Natural killer cell (primary cell): ENCODE data around the gene JPH2. TPM values are rescaled to one million over a fixed set of nuclear protein-coding genes. Genes with fewer than 3 reads are reported as not detected.

Experiments
- ATAC-seq, 3 donors: fragments of 150-1000 bp in 2 of 3; fragments of 200-7000 bp in 1 of 3; cut with Tn5 transposase; 1 replicate in 1 of 3; 2 replicates in 2 of 3; pipeline ENCODE4 v1.10.0; 2021; ENCODE audit warnings: mild to moderate bottlenecking in 2 of 3, moderate library complexity in 2 of 3
- DNase-seq, 2 donors: peaks; one replicate each; pipeline versions ENCODE4 v3.0.0 to v3.0.0-alpha.2; 2013 to 2021; ENCODE audit warnings: mixed read lengths in 1 of 2
- H3K27ac ChIP-seq: one replicate; pipeline ENCODE4 v1.5.1; 2013; ENCODE audit warnings: mild to moderate bottlenecking, low read length
- H3K27me3 ChIP-seq: one replicate; pipeline ENCODE4 v1.6.1; 2013; ENCODE audit warnings: low read length; ENCODE audit not compliant: control insufficient read depth, insufficient read depth
- H3K36me3 ChIP-seq: one replicate; pipeline ENCODE4 v1.6.1; 2013; ENCODE audit warnings: low read length; ENCODE audit not compliant: control insufficient read depth, insufficient read depth
- H3K4me1 ChIP-seq: one replicate; pipeline ENCODE4 v1.6.1; 2013; ENCODE audit warnings: low read length; ENCODE audit not compliant: control insufficient read depth, insufficient read depth
- H3K4me3 ChIP-seq: one replicate; pipeline ENCODE4 v1.5.1; 2013; ENCODE audit warnings: low read length
- H3K9me3 ChIP-seq: one replicate; pipeline ENCODE4 v1.6.1; 2013; ENCODE audit warnings: low read length; ENCODE audit not compliant: control insufficient read depth, insufficient read depth
- H3K27ac Mint-ChIP-seq, 2 donors: one replicate each; pipeline ENCODE4 v1.8.0; 2022; ENCODE audit warnings: mild to moderate bottlenecking in 2 of 2, mixed read lengths in 2 of 2, moderate library complexity in 1 of 2
- H3K27me3 Mint-ChIP-seq, 2 donors: one replicate each; pipeline ENCODE4 v1.8.0; 2022; ENCODE audit warnings: low read depth in 2 of 2, mixed read lengths in 2 of 2
- H3K36me3 Mint-ChIP-seq: one replicate; pipeline ENCODE4 v1.8.0; 2022; ENCODE audit warnings: mixed read lengths
- H3K4me1 Mint-ChIP-seq, 2 donors: one replicate each; pipeline ENCODE4 v1.8.0; 2022; ENCODE audit warnings: mixed read lengths in 2 of 2
- H3K4me3 Mint-ChIP-seq: one replicate; pipeline ENCODE4 v1.8.0; 2022; ENCODE audit warnings: mild to moderate bottlenecking, moderate library complexity, mixed read lengths
- H3K9me3 Mint-ChIP-seq, 2 donors: one replicate each; pipeline ENCODE4 v1.8.0; 2022; ENCODE audit warnings: mixed read lengths in 2 of 2
- WGBS: methylation state at CpG from one replicate; pipeline ENCODE4 v1.1.7; 2013; ENCODE audit warnings: missing lambda C conversion rate; ENCODE audit not compliant: insufficient coverage; 5-methylcytosine and 5-hydroxymethylcytosine counted together
- intact Hi-C: fragments of 100-400 bp; cut with micrococcal nuclease; formaldehyde crosslinking; loops from one replicate; pipeline ENCODE4 v1.14.2; 2022
- total RNA-seq, 4 donors: library from RNA; stranded (reverse); fragments of 120-200 nt in 1 of 4; gene quantifications; one replicate each; pipeline versions ENCODE4 v1.2.3 to v1.2.4, GENCODE V29; 2013 to 2022
- TF ChIP-seq, protein P1 (sequence below): fragments of 200-600 bp; IDR thresholded peaks from one replicate; pipeline ENCODE4 v1.8.0; 2022; ENCODE audit warnings: antibody characterized with exemption

Gene JPH2
- total RNA-seq, 3 donors from 2014 or later (not counting 1 experiment from before 2014, with no cell fraction given) = not detected

DNA sequence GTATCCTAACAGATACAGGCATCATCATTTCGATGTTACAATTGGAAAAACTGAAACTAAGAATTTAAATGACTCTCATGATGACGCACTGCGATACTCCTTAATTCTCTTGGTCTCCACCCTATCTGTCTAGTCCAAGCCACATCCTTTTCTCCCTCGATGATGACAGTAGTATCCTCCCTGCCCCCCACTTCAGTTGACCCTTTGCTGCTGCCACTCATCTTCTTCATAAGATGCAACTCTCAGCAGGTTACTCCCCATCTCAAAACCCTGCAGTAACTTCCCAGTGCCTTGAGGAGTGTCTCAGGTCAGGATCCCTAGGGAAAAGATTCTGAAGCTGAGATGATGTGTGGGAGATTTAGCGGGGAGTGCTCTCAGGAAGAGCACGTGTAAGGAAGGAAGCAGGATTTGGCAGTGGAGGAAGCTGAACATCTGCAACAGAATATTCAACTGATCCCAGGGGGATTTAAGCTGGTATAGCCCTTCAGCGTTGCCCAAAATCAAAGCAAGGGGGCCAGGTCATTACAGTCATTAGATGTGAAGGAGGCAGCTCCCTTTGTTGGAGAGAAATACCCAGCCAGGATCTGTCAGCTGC lies 16.1 kb downstream of the JPH2 start:
- no peak overlapping the region for H3K27ac Mint-ChIP-seq
- no peaks in the 10 kb centered on the region for H3K36me3 Mint-ChIP-seq
- Histone ChIP-seq H3K27me3 (peaks cover 3% of the 10 kb centered on the region), H3K4me1 (no peaks in the 10 kb centered on the region), H3K9me3 (no peaks in the 10 kb centered on the region), H3K4me3 (no peak overlapping the region), H3K36me3 (no peaks in the 10 kb centered on the region), H3K27ac (no peak overlapping the region)
- TF ChIP-seq, protein P1, sequence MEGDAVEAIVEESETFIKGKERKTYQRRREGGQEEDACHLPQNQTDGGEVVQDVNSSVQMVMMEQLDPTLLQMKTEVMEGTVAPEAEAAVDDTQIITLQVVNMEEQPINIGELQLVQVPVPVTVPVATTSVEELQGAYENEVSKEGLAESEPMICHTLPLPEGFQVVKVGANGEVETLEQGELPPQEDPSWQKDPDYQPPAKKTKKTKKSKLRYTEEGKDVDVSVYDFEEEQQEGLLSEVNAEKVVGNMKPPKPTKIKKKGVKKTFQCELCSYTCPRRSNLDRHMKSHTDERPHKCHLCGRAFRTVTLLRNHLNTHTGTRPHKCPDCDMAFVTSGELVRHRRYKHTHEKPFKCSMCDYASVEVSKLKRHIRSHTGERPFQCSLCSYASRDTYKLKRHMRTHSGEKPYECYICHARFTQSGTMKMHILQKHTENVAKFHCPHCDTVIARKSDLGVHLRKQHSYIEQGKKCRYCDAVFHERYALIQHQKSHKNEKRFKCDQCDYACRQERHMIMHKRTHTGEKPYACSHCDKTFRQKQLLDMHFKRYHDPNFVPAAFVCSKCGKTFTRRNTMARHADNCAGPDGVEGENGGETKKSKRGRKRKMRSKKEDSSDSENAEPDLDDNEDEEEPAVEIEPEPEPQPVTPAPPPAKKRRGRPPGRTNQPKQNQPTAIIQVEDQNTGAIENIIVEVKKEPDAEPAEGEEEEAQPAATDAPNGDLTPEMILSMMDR = no peak
- DNase-seq (no peak), ATAC-seq (no peak)
- H3K9me3 Mint-ChIP-seq = no peaks in the 10 kb centered on the region
- H3K27me3 Mint-ChIP-seq = peaks cover 20 to 51% of the 10 kb centered on the region in 2 donors
- intact Hi-C loops = no loop called here
- no peak overlapping the region for H3K4me3 Mint-ChIP-seq
- H3K4me1 Mint-ChIP-seq = no peaks in the 10 kb centered on the region
- WGBS = 53% methylated on average over 7 of the region's 7 CpGs

DNA sequence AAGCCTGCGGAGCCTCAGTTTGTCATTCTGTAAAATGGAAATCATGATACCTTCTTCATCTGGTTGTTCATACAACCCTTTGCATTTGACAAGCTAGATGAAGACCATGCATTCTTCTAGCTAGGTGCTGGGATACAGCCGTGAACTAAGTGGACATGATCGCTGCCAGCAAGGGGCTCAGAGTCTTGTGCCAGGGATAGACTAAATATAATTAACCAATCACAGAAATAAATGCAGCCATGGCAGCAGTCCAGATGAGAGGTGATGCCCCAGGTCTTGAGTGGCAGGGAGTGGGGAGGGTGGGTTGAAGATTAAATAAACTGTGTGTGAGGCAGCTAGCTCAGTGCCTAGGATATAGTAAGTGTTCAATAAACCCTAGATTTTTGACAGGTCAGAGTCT lies 19.3 kb downstream of the JPH2 start:
- TF ChIP-seq, protein P1 = no peak
- no peaks in the 10 kb centered on the region for H3K4me1 Mint-ChIP-seq
- Histone ChIP-seq H3K4me1 (no peaks in the 10 kb centered on the region), H3K4me3 (no peak overlapping the region), H3K27ac (no peak overlapping the region), H3K27me3 (peaks cover 6% of the 10 kb centered on the region), H3K9me3 (no peaks in the 10 kb centered on the region), H3K36me3 (no peaks in the 10 kb centered on the region)
- ATAC-seq (no peak), DNase-seq (no peak)
- H3K27ac Mint-ChIP-seq = no peak overlapping the region
- WGBS = 100% methylated on average over 3 of the region's 3 CpGs
- no peak overlapping the region for H3K4me3 Mint-ChIP-seq
- intact Hi-C loops = no loop called here
- H3K36me3 Mint-ChIP-seq = no peaks in the 10 kb centered on the region
- peaks cover 31 to 62% of the 10 kb centered on the region in 2 donors for H3K27me3 Mint-ChIP-seq
- no peaks in the 10 kb centered on the region for H3K9me3 Mint-ChIP-seq

DNA sequence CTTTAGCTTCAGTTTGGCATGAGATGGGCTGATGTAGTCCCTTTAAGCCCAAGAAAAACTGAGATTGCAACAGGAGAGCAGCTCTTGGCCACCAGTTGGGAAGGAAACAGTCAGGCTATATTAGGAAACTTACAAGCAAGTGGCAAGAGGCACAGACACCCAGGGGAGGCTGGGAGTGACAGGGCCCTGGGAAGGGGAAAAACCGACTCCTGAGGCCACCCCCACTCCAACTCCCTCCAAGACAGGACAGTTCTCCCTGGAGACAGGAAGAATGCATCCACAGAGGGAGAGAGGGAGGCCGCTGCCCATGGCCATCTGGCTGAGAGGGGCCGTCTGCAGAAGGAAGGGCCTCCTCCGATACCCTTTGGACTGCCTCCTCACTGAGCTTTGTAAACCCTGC lies 20.5 kb downstream of the JPH2 start:
- H3K4me3 ChIP-seq = no peak overlapping the region
- H3K4me3 Mint-ChIP-seq = no peak overlapping the region
- TF ChIP-seq, protein P1 = no peak
- peaks cover 6% of the 10 kb centered on the region for H3K27me3 ChIP-seq
- no peaks in the 10 kb centered on the region for H3K36me3 Mint-ChIP-seq
- no peaks in the 10 kb centered on the region for H3K9me3 ChIP-seq
- WGBS = 92% methylated on average over 2 of the region's 4 CpGs
- peaks cover 36 to 62% of the 10 kb centered on the region in 2 donors for H3K27me3 Mint-ChIP-seq
- H3K36me3 ChIP-seq = no peaks in the 10 kb centered on the region
- ATAC-seq = peak in 1 of 3 donors; percentile 17
- H3K4me1 Mint-ChIP-seq = no peaks in the 10 kb centered on the region
- no peak overlapping the region for H3K27ac ChIP-seq
- H3K27ac Mint-ChIP-seq = no peak overlapping the region
- H3K9me3 Mint-ChIP-seq = no peaks in the 10 kb centered on the region
- intact Hi-C loops = no loop called here
- H3K4me1 ChIP-seq = no peaks in the 10 kb centered on the region
- no peak for DNase-seq

DNA sequence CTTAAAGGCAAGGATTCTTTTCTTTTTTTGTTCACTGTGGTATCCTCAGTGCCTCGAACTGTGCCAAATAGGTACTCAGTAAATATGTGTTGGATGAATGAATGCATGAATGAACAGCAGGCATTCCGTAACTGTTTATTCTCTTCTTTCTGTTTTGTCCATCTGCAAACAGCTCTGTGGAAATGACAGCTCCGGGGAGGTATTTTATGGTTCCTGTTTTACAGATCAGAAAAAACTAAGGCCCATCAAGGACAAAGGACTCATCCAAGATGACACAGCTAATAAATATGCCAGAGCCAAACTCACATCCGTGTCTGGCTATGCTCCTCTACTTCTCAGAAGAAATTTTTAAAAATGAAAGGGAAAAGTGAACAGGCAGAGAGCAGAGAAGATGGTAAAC lies 21.0 kb downstream of the JPH2 start:
- no peak overlapping the region for H3K4me3 ChIP-seq
- H3K36me3 Mint-ChIP-seq = no peaks in the 10 kb centered on the region
- H3K36me3 ChIP-seq = no peaks in the 10 kb centered on the region
- H3K4me1 Mint-ChIP-seq = no peaks in the 10 kb centered on the region
- TF ChIP-seq, protein P1 = no peak
- peaks cover 35 to 57% of the 10 kb centered on the region in 2 donors for H3K27me3 Mint-ChIP-seq
- H3K4me1 ChIP-seq = no peaks in the 10 kb centered on the region
- H3K9me3 Mint-ChIP-seq = no peaks in the 10 kb centered on the region
- peaks cover 3% of the 10 kb centered on the region for H3K27me3 ChIP-seq
- H3K4me3 Mint-ChIP-seq = no peak overlapping the region
- H3K27ac ChIP-seq = no peak overlapping the region
- no peak for DNase-seq
- intact Hi-C loops = no loop called here
- no peak overlapping the region for H3K27ac Mint-ChIP-seq
- no peaks in the 10 kb centered on the region for H3K9me3 ChIP-seq
- ATAC-seq = no peak
- whole genome bisulfite sequencing = 57% methylated on average over 4 of the region's 4 CpGs
